ENCODE data around the gene SDC1. TPM values are rescaled to one million over a fixed set of nuclear protein-coding genes. Genes with fewer than 3 reads are reported as not detected.

Gene SDC1
- total RNA-seq, 4 donors from 2014 or later, result 355 to 757 (median 496) TPM

- 83 to 90% methylated on average over 8 to 10 of the region's 10 CpGs for WGBS, 2 donors
- peaks cover 16 to 58% (median 20%) of the 10 kb centered on the region in 3 donors for H3K4me1 ChIP-seq
- peak overlapping the region in 1 of 4 donors; percentile 9 for H3K27ac ChIP-seq
Measured at GRCh38 chr2:20227894-20228505, 3.1 kb upstream of the SDC1 start.

GRCh38 chr2:20226152-20226545, 1.2 kb upstream of the SDC1 start:
- Histone ChIP-seq H3K4me3 (no peak overlapping the region), H3K27me3 (peaks cover 0 to 54% (median 0%) of the 10 kb centered on the region in 4 donors), H3K27ac (peak overlapping the region; percentile 91 to 97 (median 94)), H3K9me3 (no peaks in the 10 kb centered on the region), H3K4me1 (peaks cover 11 to 58% (median 18%) of the 10 kb centered on the region in 3 donors), H3K36me3 (no peaks in the 10 kb centered on the region)
- 90 to 93% methylated on average over 6 to 7 of the region's 14 CpGs for WGBS, 2 donors
- intact Hi-C loops (cut with DNase I), result no loop called here
- TF ChIP-seq POLR2A (IDR thresholded peaks at IDR 0.05) (no peak), CTCF (IDR thresholded peaks at IDR 0.05) (no peak)
- DNase-seq, result no peak

More at GRCh38 chr2:20227894-20228505, 3.1 kb upstream of the SDC1 start:
- Histone ChIP-seq H3K9me3 (no peaks in the 10 kb centered on the region), H3K4me3 (no peak overlapping the region), H3K27me3 (peaks cover 0 to 48% (median 0%) of the 10 kb centered on the region in 4 donors), H3K36me3 (no peaks in the 10 kb centered on the region)
- DNase-seq, result no peak
- intact Hi-C loops (cut with DNase I), result no loop called here
- TF ChIP-seq POLR2A (IDR thresholded peaks at IDR 0.05), result no peak
- peak in 1 of 6 experiments; percentile 24 for TF ChIP-seq CTCF (IDR thresholded peaks at IDR 0.05)

- TF ChIP-seq POLR2A (IDR thresholded peaks at IDR 0.05), result no peak
- peak in 5 of 6 experiments; percentile 54 to 68 (median 66) for TF ChIP-seq CTCF (IDR thresholded peaks at IDR 0.05)
- Histone ChIP-seq H3K27me3 (peaks cover 0 to 53% (median 0%) of the 10 kb centered on the region in 4 donors), H3K36me3 (no peaks in the 10 kb centered on the region), H3K4me3 (peak overlapping the region; percentile 59 to 86 (median 72)), H3K4me1 (peaks cover 10 to 58% (median 14%) of the 10 kb centered on the region in 3 donors), H3K9me3 (no peaks in the 10 kb centered on the region), H3K27ac (peak overlapping the region; percentile 91 to 97 (median 94))
- 13 to 15% methylated on average over 14 to 26 of the region's 66 CpGs for WGBS, 2 donors
- intact Hi-C loops (cut with DNase I), result no loop called here
- peak; percentile 9 for DNase-seq
Measured at GRCh38 chr2:20225294-20226151, 593 bp upstream of the SDC1 start.

GRCh38 chr2:20224164-20224715, 690 bp downstream of the SDC1 start:
- WGBS, 2 donors, result 0% methylated on average over 6 of the region's 70 CpGs; no CpG with 5 or more reads in 1 of the 2 donors
- no peak for DNase-seq
- intact Hi-C loops (cut with DNase I), result no loop called here
- TF ChIP-seq CTCF (IDR thresholded peaks at IDR 0.05), result no peak
- peak in 1 of 4 donors; percentile 39 for TF ChIP-seq POLR2A (IDR thresholded peaks at IDR 0.05)
- Histone ChIP-seq H3K27ac (peak overlapping the region; percentile 91 to 97 (median 94)), H3K4me3 (peak overlapping the region; percentile 59 to 86 (median 72)), H3K4me1 (peaks cover 21 to 69% (median 22%) of the 10 kb centered on the region in 3 donors), H3K27me3 (peaks cover 0 to 50% (median 0%) of the 10 kb centered on the region in 4 donors), H3K9me3 (no peaks in the 10 kb centered on the region), H3K36me3 (no peaks in the 10 kb centered on the region)
